Neural cell (in vitro differentiated cells): ENCODE data around the gene CDC23. TPM values are rescaled to one million over a fixed set of nuclear protein-coding genes. Genes with fewer than 3 reads are reported as not detected.

Experiments used
- polyA plus RNA-seq: library from polyadenylated mRNA; depleted of rRNA; stranded (reverse); fragments of >200 nt; gene quantifications from 2 replicates; pipeline ENCODE4 v1.2.3, GENCODE V29; 2014

Gene CDC23
- polyA plus RNA-seq, 1 donor from 2014 or later = 52.9 TPM

Other genes with a start within 250 kb of the CDC23 start
- 51.9 and 61.6 TPM in 2 replicates for gene FAM13B, start 180.2 kb downstream of the CDC23 start, polyA plus RNA-seq
- 0.26 and 0.60 TPM in 2 replicates for gene WNT8A, start 129.3 kb downstream of the CDC23 start, polyA plus RNA-seq
- 12.8 and 17.0 TPM in 2 replicates for gene NME5, start 73.9 kb downstream of the CDC23 start, polyA plus RNA-seq
- gene BRD8, start 34.7 kb downstream of the CDC23 start, polyA plus RNA-seq = 96.1 and 118 TPM in 2 replicates
- 1.9 and 2.1 TPM in 2 replicates for gene KIF20A, start 34.2 kb downstream of the CDC23 start, polyA plus RNA-seq
- gene GFRA3, start 61.3 kb upstream of the CDC23 start, polyA plus RNA-seq = not detected in 2 replicates
- 0.71 and 1.3 TPM in 2 replicates for gene CDC25C, start 118.5 kb upstream of the CDC23 start, polyA plus RNA-seq
- 44.2 and 52.1 TPM in 2 replicates for gene FAM53C, start 124.9 kb upstream of the CDC23 start, polyA plus RNA-seq
- 58.7 and 60.9 TPM in 2 replicates for gene KDM3B, start 139.4 kb upstream of the CDC23 start, polyA plus RNA-seq
- 146 and 177 TPM in 2 replicates for gene REEP2, start 225.7 kb upstream of the CDC23 start, polyA plus RNA-seq